Mesothelial cell of epicardium (in vitro differentiated cells): ENCODE measurements around the gene OR2T8. TPM values are rescaled to one million over a fixed set of nuclear protein-coding genes. Genes with fewer than 3 reads are reported as not detected.

ENCODE experiments used
- DNase-seq, 2 experiments: peaks; one replicate each; pipeline ENCODE4 v3.0.0; 2021; ENCODE audit warnings: low spot score in 2 of 2; ENCODE audit not compliant: unreplicated experiment in 2 of 2
- H3K27ac Mint-ChIP-seq: 2 replicates; pipeline ENCODE4 v1.8.0; 2021; ENCODE audit warnings: mixed read lengths
- H3K27me3 Mint-ChIP-seq: 2 replicates; pipeline ENCODE4 v1.8.0; 2021; ENCODE audit warnings: low read depth, mixed read lengths
- H3K36me3 Mint-ChIP-seq: 2 replicates; pipeline ENCODE4 v1.8.0; 2021; ENCODE audit warnings: mixed read lengths
- H3K4me1 Mint-ChIP-seq: 2 replicates; pipeline ENCODE4 v1.8.0; 2021; ENCODE audit warnings: mixed read lengths
- H3K4me3 Mint-ChIP-seq: 2 replicates; pipeline ENCODE4 v1.8.0; 2021; ENCODE audit warnings: mild to moderate bottlenecking, moderate library complexity, mixed read lengths
- H3K9me3 Mint-ChIP-seq: 2 replicates; pipeline ENCODE4 v1.8.0; 2021; ENCODE audit warnings: mixed read lengths
- total RNA-seq: library from RNA; stranded (reverse); gene quantifications from 3 replicates; pipeline ENCODE4 v1.2.1, GENCODE V29; 2021
- TF ChIP-seq, protein P1 (sequence below): fragments of 200-600 bp; sonication (generic); IDR thresholded peaks from one replicate; pipeline ENCODE4 v1.5.0; 2021; ENCODE audit warnings: antibody characterized with exemption; ENCODE audit not compliant: unreplicated experiment

OR2T8 gene
- total RNA-seq, 1 donor from 2014 or later = not detected

GRCh38 chr1:247904122-247904521, 15.9 kb upstream of the OR2T8 start:
- Mint-ChIP-seq H3K27ac (no peak overlapping the region), H3K4me3 (no peak overlapping the region), H3K4me1 (no peaks in the 10 kb centered on the region), H3K36me3 (peaks cover 2% of the 10 kb centered on the region), H3K27me3 (no peaks in the 10 kb centered on the region), H3K9me3 (peaks cover 49% of the 10 kb centered on the region)
- TF ChIP-seq, protein P1, sequence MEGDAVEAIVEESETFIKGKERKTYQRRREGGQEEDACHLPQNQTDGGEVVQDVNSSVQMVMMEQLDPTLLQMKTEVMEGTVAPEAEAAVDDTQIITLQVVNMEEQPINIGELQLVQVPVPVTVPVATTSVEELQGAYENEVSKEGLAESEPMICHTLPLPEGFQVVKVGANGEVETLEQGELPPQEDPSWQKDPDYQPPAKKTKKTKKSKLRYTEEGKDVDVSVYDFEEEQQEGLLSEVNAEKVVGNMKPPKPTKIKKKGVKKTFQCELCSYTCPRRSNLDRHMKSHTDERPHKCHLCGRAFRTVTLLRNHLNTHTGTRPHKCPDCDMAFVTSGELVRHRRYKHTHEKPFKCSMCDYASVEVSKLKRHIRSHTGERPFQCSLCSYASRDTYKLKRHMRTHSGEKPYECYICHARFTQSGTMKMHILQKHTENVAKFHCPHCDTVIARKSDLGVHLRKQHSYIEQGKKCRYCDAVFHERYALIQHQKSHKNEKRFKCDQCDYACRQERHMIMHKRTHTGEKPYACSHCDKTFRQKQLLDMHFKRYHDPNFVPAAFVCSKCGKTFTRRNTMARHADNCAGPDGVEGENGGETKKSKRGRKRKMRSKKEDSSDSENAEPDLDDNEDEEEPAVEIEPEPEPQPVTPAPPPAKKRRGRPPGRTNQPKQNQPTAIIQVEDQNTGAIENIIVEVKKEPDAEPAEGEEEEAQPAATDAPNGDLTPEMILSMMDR = no peak
- DNase-seq = no peak

- H3K27ac Mint-ChIP-seq = no peak overlapping the region
- no peak for DNase-seq
- TF ChIP-seq, protein P1 = no peak
- peaks cover 47% of the 10 kb centered on the region for H3K9me3 Mint-ChIP-seq
- no peaks in the 10 kb centered on the region for H3K27me3 Mint-ChIP-seq
- H3K4me3 Mint-ChIP-seq = no peak overlapping the region
- H3K36me3 Mint-ChIP-seq = peaks cover 2% of the 10 kb centered on the region
- no peaks in the 10 kb centered on the region for H3K4me1 Mint-ChIP-seq
These were observed 14.9 kb upstream of the OR2T8 start for GRCh38 chr1:247905181-247905580.

DNA sequence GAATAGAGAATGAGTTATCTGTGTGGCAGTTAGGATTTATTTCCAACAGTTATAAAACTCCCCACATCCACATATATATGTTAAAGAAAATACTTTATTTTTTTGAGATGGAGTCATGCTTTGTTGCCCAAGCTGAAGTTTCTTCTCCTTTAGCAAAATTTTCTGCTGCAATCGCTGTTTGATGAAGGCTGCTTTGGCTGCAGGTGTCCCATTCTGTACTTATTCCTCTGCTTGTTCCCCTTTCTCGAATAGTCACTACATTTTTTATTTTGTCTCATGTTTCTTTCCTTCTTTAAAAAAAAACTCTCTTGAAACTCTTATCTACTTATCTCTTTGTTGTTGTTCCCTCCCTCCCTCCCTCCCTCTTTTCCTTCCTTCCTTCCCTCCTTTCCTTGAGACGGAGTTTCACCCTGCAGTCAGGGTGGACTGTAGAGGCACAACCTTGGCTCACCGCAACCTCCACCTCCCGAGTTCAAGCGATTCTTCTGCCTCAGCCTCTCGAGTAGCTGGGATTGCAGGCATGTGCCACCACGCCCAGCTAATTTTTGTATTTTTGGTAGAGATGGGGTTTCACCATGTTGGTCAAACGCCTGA, 14.0 kb upstream of the OR2T8 start:
- H3K36me3 Mint-ChIP-seq = peaks cover 2% of the 10 kb centered on the region
- H3K4me3 Mint-ChIP-seq = no peak overlapping the region
- TF ChIP-seq, protein P1 = no peak
- peaks cover 55% of the 10 kb centered on the region for H3K9me3 Mint-ChIP-seq
- H3K27me3 Mint-ChIP-seq = no peaks in the 10 kb centered on the region
- no peaks in the 10 kb centered on the region for H3K4me1 Mint-ChIP-seq
- peak overlapping the region; percentile 40 for H3K27ac Mint-ChIP-seq
- no peak for DNase-seq

DNA sequence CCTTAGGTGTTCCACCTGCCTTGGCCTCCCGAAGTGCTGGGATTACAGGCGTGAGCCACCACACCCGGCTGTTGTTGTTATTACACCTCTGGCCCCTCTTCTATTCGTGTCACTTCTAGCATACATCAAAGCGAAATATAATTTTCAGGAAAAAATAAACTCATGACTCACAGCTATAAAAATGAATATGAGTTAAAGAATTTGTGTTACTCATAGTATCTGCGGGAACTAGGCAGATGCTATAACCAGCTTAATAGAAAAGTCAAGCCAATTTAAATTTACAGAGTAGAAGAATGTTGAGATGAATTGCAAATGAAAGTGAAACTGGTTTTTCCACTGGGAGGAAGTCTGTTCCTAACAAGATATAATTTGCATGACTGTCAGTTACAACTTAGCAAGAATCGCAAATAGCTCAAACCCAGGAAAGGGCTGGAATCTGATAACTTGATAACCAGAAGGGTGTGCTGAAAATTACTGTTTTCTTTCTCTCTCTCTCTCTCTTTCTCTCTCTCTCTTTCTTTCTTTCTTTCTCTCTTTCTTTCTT, 13.5 kb upstream of the OR2T8 start:
- TF ChIP-seq, protein P1 = no peak
- no peaks in the 10 kb centered on the region for H3K4me1 Mint-ChIP-seq
- H3K27ac Mint-ChIP-seq = peak overlapping the region; percentile 40
- no peak overlapping the region for H3K4me3 Mint-ChIP-seq
- no peaks in the 10 kb centered on the region for H3K27me3 Mint-ChIP-seq
- peaks cover 2% of the 10 kb centered on the region for H3K36me3 Mint-ChIP-seq
- peaks cover 61% of the 10 kb centered on the region for H3K9me3 Mint-ChIP-seq
- DNase-seq = no peak

- H3K9me3 Mint-ChIP-seq = peaks cover 65% of the 10 kb centered on the region
- no peak for DNase-seq
- TF ChIP-seq, protein P1 = no peak
- H3K36me3 Mint-ChIP-seq = peaks cover 2% of the 10 kb centered on the region
- no peaks in the 10 kb centered on the region for H3K27me3 Mint-ChIP-seq
- no peak overlapping the region for H3K27ac Mint-ChIP-seq
- H3K4me1 Mint-ChIP-seq = no peaks in the 10 kb centered on the region
- H3K4me3 Mint-ChIP-seq = no peak overlapping the region
These were observed 11.3 kb upstream of the OR2T8 start for GRCh38 chr1:247908766-247909165.

GRCh38 chr1:247913786-247914185, 6.3 kb upstream of the OR2T8 start:
- H3K9me3 Mint-ChIP-seq = peaks cover 53% of the 10 kb centered on the region
- no peak for DNase-seq
- H3K27me3 Mint-ChIP-seq = no peaks in the 10 kb centered on the region
- TF ChIP-seq, protein P1 = no peak
- H3K4me1 Mint-ChIP-seq = no peaks in the 10 kb centered on the region
- no peak overlapping the region for H3K4me3 Mint-ChIP-seq
- H3K27ac Mint-ChIP-seq = no peak overlapping the region
- no peaks in the 10 kb centered on the region for H3K36me3 Mint-ChIP-seq
